Measurements from ENCODE around the gene OBSCN.

DNA sequence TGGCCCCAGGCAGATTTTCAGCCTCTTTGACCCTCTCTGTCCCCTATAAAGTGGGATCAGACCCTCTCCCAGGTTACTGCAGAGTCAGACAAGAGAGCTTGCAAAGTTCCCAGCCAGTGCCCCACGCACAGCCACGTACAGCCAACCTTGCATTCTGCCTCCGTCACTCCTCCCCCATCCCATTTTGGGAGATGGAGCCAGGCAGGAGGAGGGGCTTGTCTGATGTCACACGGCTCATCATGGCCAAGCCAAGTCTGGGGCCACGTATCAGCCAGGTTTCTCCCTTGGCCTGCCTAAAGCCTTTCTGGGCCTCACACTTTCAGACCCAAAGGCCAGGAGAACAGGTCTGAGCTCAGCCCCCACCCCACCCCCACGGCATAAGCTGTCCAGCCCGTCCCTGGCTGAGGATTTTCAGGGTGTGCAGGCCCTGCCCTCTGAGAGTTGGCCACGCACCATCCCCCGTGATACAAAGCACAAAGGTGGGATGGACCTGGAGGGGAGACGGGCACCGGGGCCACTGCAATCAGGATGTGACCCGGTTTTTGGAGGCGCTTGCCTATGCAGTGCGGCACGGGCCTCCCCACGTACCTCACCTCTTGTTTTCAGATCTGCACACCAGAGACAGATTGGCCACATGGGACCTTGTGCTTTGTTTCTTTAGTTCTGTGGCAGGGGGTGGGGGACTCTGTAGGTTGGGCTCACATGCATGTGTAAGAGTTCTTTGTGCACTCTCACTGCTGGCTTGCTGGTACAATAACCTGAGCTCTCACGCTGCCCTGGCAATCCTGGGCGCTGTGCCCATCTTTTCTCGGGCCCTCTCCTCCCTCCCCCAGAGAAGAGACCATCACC lies 151.1 kb downstream of the OBSCN start:
- TF ChIP-seq, protein P1, sequence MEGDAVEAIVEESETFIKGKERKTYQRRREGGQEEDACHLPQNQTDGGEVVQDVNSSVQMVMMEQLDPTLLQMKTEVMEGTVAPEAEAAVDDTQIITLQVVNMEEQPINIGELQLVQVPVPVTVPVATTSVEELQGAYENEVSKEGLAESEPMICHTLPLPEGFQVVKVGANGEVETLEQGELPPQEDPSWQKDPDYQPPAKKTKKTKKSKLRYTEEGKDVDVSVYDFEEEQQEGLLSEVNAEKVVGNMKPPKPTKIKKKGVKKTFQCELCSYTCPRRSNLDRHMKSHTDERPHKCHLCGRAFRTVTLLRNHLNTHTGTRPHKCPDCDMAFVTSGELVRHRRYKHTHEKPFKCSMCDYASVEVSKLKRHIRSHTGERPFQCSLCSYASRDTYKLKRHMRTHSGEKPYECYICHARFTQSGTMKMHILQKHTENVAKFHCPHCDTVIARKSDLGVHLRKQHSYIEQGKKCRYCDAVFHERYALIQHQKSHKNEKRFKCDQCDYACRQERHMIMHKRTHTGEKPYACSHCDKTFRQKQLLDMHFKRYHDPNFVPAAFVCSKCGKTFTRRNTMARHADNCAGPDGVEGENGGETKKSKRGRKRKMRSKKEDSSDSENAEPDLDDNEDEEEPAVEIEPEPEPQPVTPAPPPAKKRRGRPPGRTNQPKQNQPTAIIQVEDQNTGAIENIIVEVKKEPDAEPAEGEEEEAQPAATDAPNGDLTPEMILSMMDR (IDR thresholded peaks at IDR 0.05): no peak
- TF ChIP-seq POLR2AphosphoS5 (IDR thresholded peaks at IDR 0.05; ENCODE audit: low read depth, low read length) (no peak), SIN3A (IDR thresholded peaks at IDR 0.05; ENCODE audit: borderline replicate concordance, insufficient read depth, low read depth, low read length) (no peak), TCF7L2 (IDR thresholded peaks at IDR 0.05; ENCODE audit: low read depth, low read length) (no peak)
- TF ChIP-seq, protein P2, sequence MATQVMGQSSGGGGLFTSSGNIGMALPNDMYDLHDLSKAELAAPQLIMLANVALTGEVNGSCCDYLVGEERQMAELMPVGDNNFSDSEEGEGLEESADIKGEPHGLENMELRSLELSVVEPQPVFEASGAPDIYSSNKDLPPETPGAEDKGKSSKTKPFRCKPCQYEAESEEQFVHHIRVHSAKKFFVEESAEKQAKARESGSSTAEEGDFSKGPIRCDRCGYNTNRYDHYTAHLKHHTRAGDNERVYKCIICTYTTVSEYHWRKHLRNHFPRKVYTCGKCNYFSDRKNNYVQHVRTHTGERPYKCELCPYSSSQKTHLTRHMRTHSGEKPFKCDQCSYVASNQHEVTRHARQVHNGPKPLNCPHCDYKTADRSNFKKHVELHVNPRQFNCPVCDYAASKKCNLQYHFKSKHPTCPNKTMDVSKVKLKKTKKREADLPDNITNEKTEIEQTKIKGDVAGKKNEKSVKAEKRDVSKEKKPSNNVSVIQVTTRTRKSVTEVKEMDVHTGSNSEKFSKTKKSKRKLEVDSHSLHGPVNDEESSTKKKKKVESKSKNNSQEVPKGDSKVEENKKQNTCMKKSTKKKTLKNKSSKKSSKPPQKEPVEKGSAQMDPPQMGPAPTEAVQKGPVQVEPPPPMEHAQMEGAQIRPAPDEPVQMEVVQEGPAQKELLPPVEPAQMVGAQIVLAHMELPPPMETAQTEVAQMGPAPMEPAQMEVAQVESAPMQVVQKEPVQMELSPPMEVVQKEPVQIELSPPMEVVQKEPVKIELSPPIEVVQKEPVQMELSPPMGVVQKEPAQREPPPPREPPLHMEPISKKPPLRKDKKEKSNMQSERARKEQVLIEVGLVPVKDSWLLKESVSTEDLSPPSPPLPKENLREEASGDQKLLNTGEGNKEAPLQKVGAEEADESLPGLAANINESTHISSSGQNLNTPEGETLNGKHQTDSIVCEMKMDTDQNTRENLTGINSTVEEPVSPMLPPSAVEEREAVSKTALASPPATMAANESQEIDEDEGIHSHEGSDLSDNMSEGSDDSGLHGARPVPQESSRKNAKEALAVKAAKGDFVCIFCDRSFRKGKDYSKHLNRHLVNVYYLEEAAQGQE (IDR thresholded peaks at IDR 0.05; ENCODE audit: insufficient read depth in 1 of 2, low read depth in 2 of 2, low read length in 1 of 2): no peak
